Measurements from ENCODE around the gene PDE4B. TPM values are rescaled to one million over a fixed set of nuclear protein-coding genes. Genes with fewer than 3 reads are reported as not detected.

The PDE4B gene
- total and polyA plus RNA-seq, 2 of the 13 experiments (the other 11 are each of a cell fraction or from before 2014, with no cell fraction given): not detected

- H3K4me3 ChIP-seq (replicated peaks in 1 of 3; ENCODE audit: insufficient read depth in 1 of 3, low read depth in 2 of 3, low read length in 3 of 3): no peak overlapping the region
- no peaks in the 10 kb centered on the region for H3K4me1 ChIP-seq (ENCODE audit: insufficient read depth, low read length)
- no peak for FAIRE-seq
- BruUV-seq (replicated peaks): no TSS peak
- no peak for DNase-seq (ENCODE audit: low spot score)
- TF ChIP-seq ADNP (CRISPR knock-in tag; IDR thresholded peaks at IDR 0.05) (no peak), EED (CRISPR knock-in tag; IDR thresholded peaks at IDR 0.05) (no peak), SP1 (IDR thresholded peaks at IDR 0.05) (no peak), SP1 (CRISPR knock-in tag; IDR thresholded peaks at IDR 0.05) (no peak), HNRNPK (IDR thresholded peaks at IDR 0.05; ENCODE audit: low read depth, low read length, poor library complexity, severe bottlenecking) (no peak), XBP1 (CRISPR knock-in tag; IDR thresholded peaks at IDR 0.05) (no peak), ZNF878 (CRISPR knock-in tag; IDR thresholded peaks at IDR 0.05) (no peak)
- TF ChIP-seq, protein P1, sequence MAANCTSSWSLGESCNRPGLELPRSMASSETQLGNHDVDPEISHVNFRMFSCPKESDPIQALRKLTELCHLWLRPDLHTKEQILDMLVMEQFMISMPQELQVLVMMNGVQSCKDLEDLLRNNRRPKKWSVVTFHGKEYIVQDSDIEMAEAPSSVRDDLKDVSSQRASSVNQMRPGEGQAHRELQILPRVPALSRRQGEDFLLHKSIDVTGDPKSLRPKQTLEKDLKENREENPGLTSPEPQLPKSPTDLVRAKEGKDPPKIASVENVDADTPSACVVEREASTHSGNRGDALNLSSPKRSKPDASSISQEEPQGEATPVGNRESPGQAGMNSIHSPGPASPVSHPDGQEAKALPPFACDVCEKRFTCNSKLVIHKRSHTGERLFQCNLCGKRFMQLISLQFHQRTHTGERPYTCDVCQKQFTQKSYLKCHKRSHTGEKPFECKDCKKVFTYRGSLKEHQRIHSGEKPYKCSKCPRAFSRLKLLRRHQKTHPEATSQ (CRISPR knock-in tag; IDR thresholded peaks at IDR 0.05; ENCODE audit: borderline replicate concordance): no peak
- no peak overlapping the region for H2AFZ ChIP-seq (ENCODE audit: low read length)
- H3K9ac ChIP-seq (ENCODE audit: insufficient read depth, low read depth, low read length): no peak overlapping the region
- in situ Hi-C loops (cut with HindIII; ENCODE audit: extremely low pct_ligation_motif_present, low pct_unique_long_range_greater_than_20kb) (no loop called here), intact Hi-C loops (cut with micrococcal nuclease; ENCODE audit: unreplicated experiment) (no loop called here)
- ChIA-PET POLR2A (no interaction called here), CTCF (ENCODE audit: low intra/inter-chr PET ratio, low total read pairs) (no interaction called here)
- H3K27me3 ChIP-seq (ENCODE audit: control insufficient read depth in 1 of 2, insufficient read depth in 2 of 2, low read length in 2 of 2): no peaks in the 10 kb centered on the region
- H3K9me3 ChIP-seq (ENCODE audit: low read length): no peaks in the 10 kb centered on the region
- WGBS (ENCODE audit: low lambda C conversion rate): 3% methylated on average over 1 of the region's 1 CpG
- H4K20me1 ChIP-seq (ENCODE audit: insufficient read depth, low read length): no peaks in the 10 kb centered on the region
- no peak overlapping the region for H3K27ac ChIP-seq (ENCODE audit: extremely low read length, insufficient read depth, low read length)
- no peak overlapping the region for H3K4me2 ChIP-seq (ENCODE audit: low read depth, low read length)
- no peak for ATAC-seq
- no peaks in the 10 kb centered on the region for H3K36me3 ChIP-seq (replicated peaks in 1 of 2; ENCODE audit: control insufficient read depth in 1 of 2, insufficient read depth in 2 of 2, low read length in 2 of 2)
- H3K79me2 ChIP-seq (ENCODE audit: insufficient read depth, low read length): no peaks in the 10 kb centered on the region
These were observed 193.5 kb downstream of the PDE4B start for GRCh38 chr1:65986146-65986545.

DNA sequence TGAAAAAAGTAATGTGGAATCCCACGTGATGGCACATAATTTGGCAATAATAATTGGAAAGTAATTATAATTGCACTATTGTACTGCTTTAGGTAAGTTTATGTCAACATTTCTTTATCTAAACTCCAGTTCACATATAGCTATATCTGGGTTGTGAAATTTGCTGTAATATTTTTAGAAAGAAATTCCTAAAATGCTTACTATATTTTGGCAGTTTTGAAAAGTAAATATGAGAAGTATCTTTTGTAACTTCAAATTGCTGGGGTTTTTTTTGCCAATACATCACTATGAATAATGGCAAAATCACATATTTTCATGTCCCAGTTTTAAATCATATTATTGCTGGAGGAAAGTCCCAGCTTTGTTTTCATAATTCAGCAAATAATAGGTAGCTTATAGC lies 197.5 kb downstream of the PDE4B start:
- intact Hi-C loops (cut with micrococcal nuclease; ENCODE audit: unreplicated experiment) (no loop called here), in situ Hi-C loops (cut with HindIII; ENCODE audit: extremely low pct_ligation_motif_present, low pct_unique_long_range_greater_than_20kb) (no loop called here)
- H3K27ac ChIP-seq (ENCODE audit: extremely low read length, insufficient read depth, low read length): no peak overlapping the region
- H4K20me1 ChIP-seq (ENCODE audit: insufficient read depth, low read length): no peaks in the 10 kb centered on the region
- no peaks in the 10 kb centered on the region for H3K4me1 ChIP-seq (ENCODE audit: insufficient read depth, low read length)
- no peak overlapping the region for H3K4me3 ChIP-seq (replicated peaks in 1 of 3; ENCODE audit: insufficient read depth in 1 of 3, low read depth in 2 of 3, low read length in 3 of 3)
- FAIRE-seq (no peak), DNase-seq (ENCODE audit: low spot score) (no peak), ATAC-seq (no peak)
- no peaks in the 10 kb centered on the region for H3K79me2 ChIP-seq (ENCODE audit: insufficient read depth, low read length)
- no peak overlapping the region for H3K9ac ChIP-seq (ENCODE audit: insufficient read depth, low read depth, low read length)
- no TSS peak for BruUV-seq (replicated peaks)
- H3K27me3 ChIP-seq (ENCODE audit: control insufficient read depth in 1 of 2, insufficient read depth in 2 of 2, low read length in 2 of 2): no peaks in the 10 kb centered on the region
- H3K4me2 ChIP-seq (ENCODE audit: low read depth, low read length): no peak overlapping the region
- CTCF ChIA-PET (ENCODE audit: low intra/inter-chr PET ratio, low total read pairs): no interaction called here
- H2AFZ ChIP-seq (ENCODE audit: low read length): no peak overlapping the region
- H3K9me3 ChIP-seq (ENCODE audit: low read length): no peaks in the 10 kb centered on the region
- no peaks in the 10 kb centered on the region for H3K36me3 ChIP-seq (replicated peaks in 1 of 2; ENCODE audit: control insufficient read depth in 1 of 2, insufficient read depth in 2 of 2, low read length in 2 of 2)
- POLR2A ChIA-PET: no interaction called here
- WGBS (ENCODE audit: low lambda C conversion rate): 0% methylated on average over 1 of the region's 1 CpG
- no peak for TF ChIP-seq ZNF672 (CRISPR knock-in tag; IDR thresholded peaks at IDR 0.05)
- TF ChIP-seq ZFP36 (IDR thresholded peaks at IDR 0.05; ENCODE audit: borderline replicate concordance, low read depth, low read length, partially characterized antibody): no peak
- TF ChIP-seq ZNF331 (CRISPR knock-in tag; IDR thresholded peaks at IDR 0.05): no peak

Measured in HepG2 (cell line).